ENCODE results near the gene CD83.

The CD83 gene

DNA sequence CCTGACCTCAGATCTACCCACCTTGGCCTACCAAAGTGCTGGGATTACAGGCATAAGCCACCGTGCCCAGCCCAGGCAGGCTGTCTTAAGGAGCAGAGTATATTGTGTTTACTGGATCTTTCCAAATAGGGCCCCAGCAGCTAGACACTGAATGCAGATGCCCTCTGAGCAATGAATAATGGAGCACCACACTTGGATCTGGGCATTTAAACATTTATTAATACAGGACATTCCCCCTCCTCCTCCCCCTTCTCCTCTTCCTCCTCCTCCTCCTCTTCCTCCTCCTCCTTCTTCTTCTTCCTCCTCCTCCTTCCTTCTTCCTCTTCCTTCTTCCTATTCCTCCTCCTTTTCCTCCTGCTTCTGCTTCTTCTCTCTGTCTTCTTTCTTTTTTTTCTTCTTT is 34.2 kb downstream of the CD83 start:
- no peak for DNase-seq

DNA sequence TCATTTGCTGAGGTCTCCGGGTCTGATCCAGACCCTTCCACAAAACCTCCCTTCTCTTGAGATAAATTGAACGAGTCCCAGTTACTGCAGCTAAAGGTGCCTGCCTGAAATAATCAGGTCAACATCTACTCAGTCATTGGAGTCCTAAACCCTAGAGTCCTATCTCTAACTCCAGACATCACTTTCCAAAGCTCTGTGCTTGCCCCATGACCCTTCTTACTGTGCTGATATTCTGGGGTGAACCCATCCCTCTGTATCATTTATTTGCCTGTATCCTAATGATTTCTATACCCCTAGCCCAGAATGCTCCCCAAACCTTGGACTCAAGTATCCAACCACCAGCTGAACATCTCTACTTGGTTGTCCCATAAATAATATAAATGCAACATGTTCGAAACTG is 35.7 kb downstream of the CD83 start:
- DNase-seq = no peak

DNA sequence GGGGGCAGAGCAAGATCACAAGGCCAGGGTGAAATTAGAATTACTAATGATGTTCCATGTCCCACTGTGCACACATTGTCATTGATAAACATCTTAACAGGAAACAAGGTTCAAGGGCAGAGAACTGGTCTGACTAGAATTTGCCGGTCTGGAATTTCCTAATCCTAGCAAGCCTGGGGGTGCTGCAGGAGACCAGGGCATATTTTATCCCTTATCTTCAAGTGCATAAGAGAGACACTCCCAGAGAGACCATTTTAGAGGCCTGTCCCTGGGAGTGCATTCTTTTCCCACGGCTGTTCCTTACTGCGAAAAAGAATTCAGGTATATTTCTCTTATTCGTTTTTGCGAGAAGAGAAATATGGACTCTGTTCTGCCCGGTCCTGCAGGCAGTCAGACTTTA is 41.5 kb downstream of the CD83 start:
- no peak for DNase-seq

DNA sequence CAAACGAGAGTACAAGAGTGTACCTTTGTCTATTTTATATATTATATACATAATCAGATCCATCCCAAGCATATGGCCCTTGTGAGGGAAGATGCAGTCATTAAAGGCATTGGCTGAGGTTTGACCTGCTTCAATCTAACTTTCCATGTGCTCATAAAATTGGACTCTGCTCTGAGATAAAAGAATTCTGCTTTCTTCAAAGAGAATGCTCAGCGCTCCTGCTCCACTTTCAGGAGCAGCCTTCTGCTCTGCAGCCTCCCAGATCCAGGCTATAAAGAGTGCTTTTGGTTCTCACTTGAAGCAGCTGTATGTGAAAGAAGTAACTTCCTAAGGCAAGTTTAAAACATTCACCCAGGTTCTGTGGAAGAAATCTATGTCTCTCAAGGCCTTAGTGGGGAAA is 45.3 kb downstream of the CD83 start:
- no peak for DNase-seq

DNA sequence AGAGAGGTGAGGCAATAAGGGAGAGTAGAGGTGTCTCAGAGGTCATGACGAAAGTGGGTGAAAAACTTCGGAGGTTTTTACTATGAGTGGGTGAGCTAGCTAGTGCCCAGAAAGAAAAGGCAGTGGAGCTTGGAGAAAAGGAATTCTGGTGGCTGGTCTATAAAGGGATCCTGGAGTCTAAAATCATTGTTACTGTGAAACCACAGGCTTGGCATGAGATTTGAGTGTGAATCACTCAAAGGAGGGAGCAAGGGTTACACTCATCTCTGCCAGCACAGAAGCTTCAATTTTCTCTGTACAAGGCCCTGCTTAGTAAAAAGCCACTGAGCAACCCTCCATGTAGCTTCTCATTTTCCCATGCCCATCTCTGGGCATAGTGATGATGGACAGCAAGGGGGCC is 47.5 kb downstream of the CD83 start:
- no peak for DNase-seq

DNA sequence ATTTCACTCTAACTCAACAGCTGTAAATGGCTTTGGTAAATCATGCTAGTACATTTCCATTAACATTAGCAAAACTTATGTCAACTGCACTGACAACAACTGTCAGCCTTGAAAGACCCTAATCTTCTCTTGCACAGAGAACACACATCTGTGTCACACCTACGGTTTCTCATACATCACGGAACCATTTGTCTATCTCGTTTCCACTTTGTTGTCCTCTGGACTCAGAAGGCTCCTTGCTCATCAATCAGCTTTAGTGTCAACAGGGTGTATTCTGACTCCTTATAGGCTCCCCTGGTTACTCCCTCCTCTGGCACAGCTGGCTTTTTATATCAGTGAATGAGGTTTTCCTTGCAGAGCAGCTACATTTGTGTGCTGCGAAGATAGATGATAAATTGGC is 49.3 kb downstream of the CD83 start:
- no peak for DNase-seq

DNA sequence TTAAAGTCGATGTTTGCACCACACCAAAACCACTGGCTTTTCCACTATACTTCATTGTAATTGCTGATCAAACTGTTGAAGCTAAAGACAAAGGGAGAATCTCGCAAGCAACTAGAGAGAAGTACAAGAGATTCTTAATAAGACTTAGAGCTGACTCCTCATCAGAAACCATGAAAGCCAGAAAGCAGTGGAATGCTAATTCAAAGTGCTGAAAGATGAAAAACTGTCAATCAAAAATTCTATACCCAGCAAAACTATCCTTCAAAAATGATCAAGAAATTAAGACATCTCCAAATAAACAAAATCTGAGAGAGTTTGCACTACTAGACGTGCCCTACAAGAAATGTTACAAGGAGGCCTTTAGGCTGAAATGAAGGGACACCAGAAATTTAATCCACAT is 52.6 kb downstream of the CD83 start:
- DNase-seq = no peak

DNA sequence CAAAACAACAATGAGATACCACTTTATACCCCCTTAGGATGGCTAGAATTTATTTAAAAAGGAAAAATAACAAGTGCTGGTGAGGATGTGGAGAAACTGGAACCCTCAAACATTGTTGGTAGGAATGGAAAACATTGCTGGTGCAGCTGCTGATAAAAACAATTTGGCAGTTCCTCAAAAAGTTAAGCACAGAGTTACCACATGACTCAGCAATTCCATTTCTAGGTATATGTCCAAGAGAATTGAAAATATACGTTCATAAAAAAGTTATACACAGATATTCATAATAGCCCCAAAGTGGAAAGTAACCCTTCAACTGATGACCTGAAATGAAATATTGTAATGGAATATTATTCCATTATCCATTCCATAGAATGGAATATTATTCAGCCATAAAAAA is 55.0 kb downstream of the CD83 start:
- DNase-seq = no peak

DNA sequence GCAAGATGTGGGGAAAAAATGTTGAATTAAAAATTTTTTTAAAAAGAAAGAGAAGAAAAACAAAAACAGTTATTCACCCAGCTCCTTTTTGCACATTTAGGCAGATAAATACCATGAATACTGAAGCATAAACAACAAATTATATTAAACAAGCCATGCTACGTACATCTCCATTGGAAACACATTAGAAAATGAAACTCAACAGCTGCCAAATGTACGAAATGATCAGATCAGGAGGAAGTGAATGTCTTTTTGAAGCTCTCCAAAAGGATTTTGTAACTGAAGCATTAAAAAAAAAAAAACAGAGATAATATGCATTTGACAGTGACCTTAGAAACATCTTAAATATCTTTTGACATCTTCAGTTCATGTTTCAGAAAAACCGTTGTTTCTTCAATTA is 56.7 kb downstream of the CD83 start:
- no peak for DNase-seq

DNA sequence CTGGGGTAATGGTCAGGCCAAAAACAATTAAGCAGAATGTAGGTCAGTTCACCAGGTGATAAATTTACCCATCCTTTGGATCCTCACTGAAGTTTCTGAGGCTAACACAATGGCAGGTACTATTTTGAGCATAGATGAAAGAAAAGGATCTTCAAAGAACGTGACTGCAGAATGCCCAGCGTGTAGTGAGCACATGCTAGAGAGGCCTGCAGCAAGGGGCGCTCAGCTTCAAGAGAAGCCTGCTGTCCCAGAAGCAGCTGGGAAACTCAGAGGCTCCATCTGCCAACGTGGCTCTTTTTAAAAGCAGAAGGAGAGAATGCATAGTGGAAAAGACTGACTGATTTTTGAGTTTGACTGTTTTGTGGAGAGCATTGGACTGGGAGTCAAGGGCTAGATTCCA is 57.4 kb downstream of the CD83 start:
- DNase-seq = no peak

DNA sequence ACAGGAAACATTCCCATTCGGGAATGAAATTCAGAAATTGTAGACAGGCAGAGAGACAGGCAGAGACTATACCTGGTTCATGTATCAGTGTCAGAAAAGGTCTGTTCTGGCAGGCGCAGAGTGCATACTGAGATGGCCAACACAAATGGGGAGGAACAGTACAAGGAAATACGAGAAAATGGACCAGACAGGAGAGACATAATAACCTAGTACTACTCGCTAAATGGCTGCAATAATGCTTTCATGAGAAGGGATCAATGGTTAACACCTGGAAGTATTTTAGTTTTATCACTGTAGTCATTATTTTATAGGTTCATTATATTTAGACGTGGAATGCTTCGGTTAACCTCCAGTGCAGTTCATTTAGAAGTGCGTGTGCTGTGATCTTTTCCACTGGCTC is 58.9 kb downstream of the CD83 start:
- DNase-seq = no peak

DNA sequence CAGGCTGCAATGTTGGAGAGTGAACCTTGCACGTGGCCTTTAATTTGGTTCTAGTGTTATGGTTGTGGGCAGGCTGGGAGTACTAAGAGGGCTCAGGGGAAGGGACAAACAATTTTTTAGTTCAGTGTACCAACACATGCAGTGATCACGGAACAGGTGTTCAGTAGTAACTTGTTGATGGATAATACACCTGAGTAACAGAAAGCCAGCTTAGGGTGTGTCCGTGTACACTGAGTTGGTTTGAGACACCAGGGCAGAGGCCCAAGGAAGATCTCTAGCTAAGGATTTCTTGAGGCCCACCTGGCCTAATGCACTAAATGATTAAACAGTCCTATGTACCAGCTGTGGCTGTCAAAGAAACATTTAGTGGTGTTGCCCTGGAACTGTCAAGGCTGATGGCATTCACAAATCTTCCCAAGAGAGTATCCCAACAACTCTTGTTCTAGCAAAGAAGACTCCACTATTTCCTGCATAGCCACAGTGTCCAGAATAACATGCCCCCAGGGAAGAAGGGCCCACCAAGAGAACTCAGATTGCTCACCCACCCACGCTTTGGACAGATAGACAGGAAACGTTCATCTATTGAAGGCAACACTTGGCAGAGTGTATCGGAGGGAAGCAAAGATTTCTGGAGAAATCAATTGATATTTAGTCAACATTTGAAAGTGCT is 60.0 kb downstream of the CD83 start:
- DNase-seq = no peak

DNA sequence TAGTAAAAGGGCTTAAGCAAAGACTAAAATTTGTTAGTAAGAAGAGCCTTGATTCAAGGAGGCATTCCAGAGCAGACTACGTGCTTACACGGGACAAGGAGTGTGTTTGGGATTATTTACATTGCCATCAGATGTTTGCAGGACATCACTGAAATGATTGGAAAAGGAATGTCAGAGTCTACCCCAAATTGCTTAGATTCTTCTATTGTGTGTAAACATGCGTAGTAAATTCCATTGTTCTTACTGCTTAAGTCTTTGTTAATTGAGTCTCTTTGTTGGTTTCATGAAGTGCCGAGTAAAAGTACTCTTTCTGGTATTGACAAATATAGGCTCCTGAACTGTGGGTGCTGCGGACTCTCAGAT is 60.5 kb downstream of the CD83 start:
- DNase-seq = no peak

DNA sequence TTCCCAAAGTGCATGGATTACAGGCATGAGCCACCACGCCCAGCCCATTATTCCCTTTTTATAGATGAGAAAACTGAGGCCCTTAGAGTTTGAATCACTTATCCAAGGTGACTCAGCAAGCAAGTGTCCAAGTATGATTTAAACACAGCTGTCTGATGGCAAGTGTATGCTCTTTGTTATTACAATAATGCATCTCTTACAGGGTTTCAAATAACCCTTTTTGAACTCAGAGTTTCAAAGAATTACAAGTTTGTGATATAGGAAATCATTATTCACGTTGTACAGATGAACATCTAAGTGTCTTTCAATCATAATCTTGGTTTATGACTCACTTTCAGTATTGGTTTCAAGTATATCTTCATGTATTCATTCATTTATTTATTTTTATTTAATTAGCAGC is 63.0 kb downstream of the CD83 start:
- DNase-seq = no peak

DNA sequence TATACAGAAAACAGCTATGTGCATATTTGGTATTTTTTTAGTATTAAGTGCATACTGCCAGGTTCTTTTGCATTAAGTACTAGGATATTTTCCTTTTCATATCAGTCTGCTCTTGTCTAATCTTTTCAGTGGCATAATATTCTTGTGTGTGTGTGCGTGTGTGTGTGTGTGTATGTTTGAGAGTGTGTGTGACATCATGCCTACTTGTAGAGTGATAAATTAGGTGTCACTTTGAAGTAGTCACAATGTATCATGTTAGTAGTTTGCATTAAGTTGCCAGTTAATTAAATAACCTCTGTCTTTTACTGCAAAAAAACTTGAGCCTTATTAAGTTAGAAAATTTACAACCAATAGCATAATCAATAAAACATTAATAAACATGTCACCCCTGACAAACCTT is 65.3 kb downstream of the CD83 start:
- DNase-seq = no peak
